Muscle of leg (tissue), 11 donors: ENCODE data around the gene AFMID. TPM values are rescaled to one million over a fixed set of nuclear protein-coding genes. Genes with fewer than 3 reads are reported as not detected.

Experiments
- DNase-seq: peaks from one replicate; pipeline ENCODE4 v3.0.0; 2013
- H3K27ac ChIP-seq: one replicate; pipeline ENCODE4 v1.5.1; 2013; ENCODE audit warnings: mild to moderate bottlenecking, low read length, control low read depth
- H3K27me3 ChIP-seq: one replicate; pipeline ENCODE4 v1.6.1; 2013; ENCODE audit warnings: low read length; ENCODE audit not compliant: control insufficient read depth, insufficient read depth
- H3K36me3 ChIP-seq: one replicate; pipeline ENCODE4 v1.6.1; 2013; ENCODE audit warnings: low read length; ENCODE audit not compliant: control insufficient read depth, insufficient read depth
- H3K4me1 ChIP-seq: one replicate; pipeline ENCODE4 v1.6.1; 2013; ENCODE audit warnings: low read length; ENCODE audit not compliant: control insufficient read depth, insufficient read depth
- H3K4me3 ChIP-seq: one replicate; pipeline ENCODE4 v1.5.1; 2013; ENCODE audit warnings: low read length, control low read depth
- H3K9me3 ChIP-seq: replicated peaks from 2 replicates; pipeline ENCODE4 v1.6.1; 2013; ENCODE audit warnings: low read depth, low read length; ENCODE audit not compliant: control insufficient read depth
- WGBS: methylation state at CpG from one replicate; pipeline ENCODE4 v1.1.5; 2013; ENCODE audit warnings: missing lambda C conversion rate; ENCODE audit not compliant: insufficient coverage; 5-methylcytosine and 5-hydroxymethylcytosine counted together
- polyA plus RNA-seq, 8 donors: library from polyadenylated mRNA; unstranded; fragments of 120-200 nt; gene quantifications; one replicate each; pipeline versions ENCODE4 v1.2.1 to v1.2.3, GENCODE V29; 2013; ENCODE audit warnings: inconsistent platforms in 1 of 8, low replicate concordance in 1 of 8; ENCODE audit not compliant: insufficient read length in 8 of 8, insufficient read depth in 1 of 8
- total RNA-seq: library from RNA; stranded (reverse); fragments of 120-200 nt; gene quantifications from one replicate; pipeline ENCODE4 v1.2.4, GENCODE V29; 2013

Gene AFMID
- total and polyA plus RNA-seq, 9 donors, result 25.8 to 43.3 (median 38.3) TPM

DNA sequence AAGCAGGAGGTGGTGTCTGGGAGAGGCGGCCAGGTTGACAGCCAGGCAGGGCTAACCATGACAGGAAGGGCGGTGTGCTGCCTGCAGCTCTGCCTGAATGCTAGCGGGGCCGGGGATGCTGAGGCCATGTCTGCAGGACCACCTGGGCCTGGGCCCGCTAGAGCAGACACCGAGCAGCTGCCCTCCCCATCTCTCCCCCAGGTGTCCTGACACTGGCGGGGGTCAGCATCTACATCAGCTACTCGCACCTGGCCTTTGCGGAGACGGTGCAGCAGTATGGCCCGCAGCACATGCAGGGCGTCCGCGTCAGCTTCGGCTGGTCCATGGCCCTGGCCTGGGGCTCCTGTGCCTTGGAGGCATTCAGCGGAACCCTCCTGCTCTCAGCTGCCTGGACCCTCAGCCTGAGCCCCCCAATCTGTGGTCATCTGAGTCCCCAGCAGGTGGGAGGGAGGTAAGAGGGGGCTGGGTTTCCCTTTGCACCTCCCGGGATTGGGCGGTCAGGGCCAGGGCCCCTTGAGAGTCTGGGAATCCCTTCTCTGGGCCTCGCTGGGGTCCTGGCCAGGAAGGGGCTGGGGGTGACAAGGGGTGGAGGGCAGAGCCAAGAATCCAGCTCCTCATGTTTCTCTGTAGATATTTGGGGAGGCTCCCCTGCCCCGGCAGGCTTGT, 51.8 kb downstream of the AFMID start:
- no peak for DNase-seq
- Histone ChIP-seq H3K27ac (no peak overlapping the region), H3K4me3 (no peak overlapping the region), H3K36me3 (no peaks in the 10 kb centered on the region), H3K9me3 (no peaks in the 10 kb centered on the region), H3K27me3 (peaks cover 3% of the 10 kb centered on the region), H3K4me1 (peaks cover 55% of the 10 kb centered on the region)
- 75% methylated on average over 20 of the region's 20 CpGs for WGBS

- WGBS, result 90% methylated on average over 7 of the region's 9 CpGs
- DNase-seq, result no peak
- peaks cover 50% of the 10 kb centered on the region for H3K4me1 ChIP-seq
- H3K27ac ChIP-seq, result no peak overlapping the region
- no peaks in the 10 kb centered on the region for H3K36me3 ChIP-seq
- H3K27me3 ChIP-seq, result no peaks in the 10 kb centered on the region
- no peak overlapping the region for H3K4me3 ChIP-seq
- no peaks in the 10 kb centered on the region for H3K9me3 ChIP-seq
These were observed 52.3 kb downstream of the AFMID start for GRCh38 chr17:78239489-78239931.

- H3K4me1 ChIP-seq, result peaks cover 43% of the 10 kb centered on the region
- H3K36me3 ChIP-seq, result no peaks in the 10 kb centered on the region
- no peak overlapping the region for H3K4me3 ChIP-seq
- H3K27me3 ChIP-seq, result no peaks in the 10 kb centered on the region
- 85% methylated on average over 8 of the region's 12 CpGs for WGBS
- no peaks in the 10 kb centered on the region for H3K9me3 ChIP-seq
- no peak for DNase-seq
- no peak overlapping the region for H3K27ac ChIP-seq
These were observed 53.0 kb downstream of the AFMID start for GRCh38 chr17:78240012-78240655.

- Histone ChIP-seq H3K4me1 (peaks cover 40% of the 10 kb centered on the region), H3K27ac (no peak overlapping the region), H3K36me3 (no peaks in the 10 kb centered on the region), H3K27me3 (no peaks in the 10 kb centered on the region), H3K9me3 (no peaks in the 10 kb centered on the region), H3K4me3 (no peak overlapping the region)
- DNase-seq, result no peak
- WGBS, result no CpG with 5 or more reads among the region's 9 CpGs
These were observed 53.7 kb downstream of the AFMID start for GRCh38 chr17:78240839-78241238.

GRCh38 chr17:78241277-78242023, 54.3 kb downstream of the AFMID start:
- no peaks in the 10 kb centered on the region for H3K36me3 ChIP-seq
- H3K27me3 ChIP-seq, result no peaks in the 10 kb centered on the region
- H3K4me3 ChIP-seq, result no peak overlapping the region
- H3K4me1 ChIP-seq, result peaks cover 34% of the 10 kb centered on the region
- DNase-seq, result peak; percentile 51
- WGBS, result 75% methylated on average over 8 of the region's 13 CpGs
- H3K9me3 ChIP-seq, result no peaks in the 10 kb centered on the region
- H3K27ac ChIP-seq, result no peak overlapping the region

GRCh38 chr17:78242024-78242742, 55.0 kb downstream of the AFMID start:
- 63% methylated on average over 18 of the region's 21 CpGs for WGBS
- Histone ChIP-seq H3K4me1 (peaks cover 26% of the 10 kb centered on the region), H3K36me3 (no peaks in the 10 kb centered on the region)

GRCh38 chr17:78247304-78247703, 60.1 kb downstream of the AFMID start:
- Histone ChIP-seq H3K4me3 (no peak overlapping the region), H3K9me3 (no peaks in the 10 kb centered on the region), H3K27ac (no peak overlapping the region), H3K36me3 (no peaks in the 10 kb centered on the region), H3K4me1 (peaks cover 12% of the 10 kb centered on the region), H3K27me3 (peaks cover 3% of the 10 kb centered on the region)
- 60% methylated on average over 6 of the region's 8 CpGs for WGBS
- DNase-seq, result no peak

More at GRCh38 chr17:78242024-78242742, 55.0 kb downstream of the AFMID start:
- no peak overlapping the region for H3K27ac ChIP-seq
- no peaks in the 10 kb centered on the region for H3K27me3 ChIP-seq
- H3K9me3 ChIP-seq, result no peaks in the 10 kb centered on the region
- H3K4me3 ChIP-seq, result no peak overlapping the region
- DNase-seq, result no peak

DNA sequence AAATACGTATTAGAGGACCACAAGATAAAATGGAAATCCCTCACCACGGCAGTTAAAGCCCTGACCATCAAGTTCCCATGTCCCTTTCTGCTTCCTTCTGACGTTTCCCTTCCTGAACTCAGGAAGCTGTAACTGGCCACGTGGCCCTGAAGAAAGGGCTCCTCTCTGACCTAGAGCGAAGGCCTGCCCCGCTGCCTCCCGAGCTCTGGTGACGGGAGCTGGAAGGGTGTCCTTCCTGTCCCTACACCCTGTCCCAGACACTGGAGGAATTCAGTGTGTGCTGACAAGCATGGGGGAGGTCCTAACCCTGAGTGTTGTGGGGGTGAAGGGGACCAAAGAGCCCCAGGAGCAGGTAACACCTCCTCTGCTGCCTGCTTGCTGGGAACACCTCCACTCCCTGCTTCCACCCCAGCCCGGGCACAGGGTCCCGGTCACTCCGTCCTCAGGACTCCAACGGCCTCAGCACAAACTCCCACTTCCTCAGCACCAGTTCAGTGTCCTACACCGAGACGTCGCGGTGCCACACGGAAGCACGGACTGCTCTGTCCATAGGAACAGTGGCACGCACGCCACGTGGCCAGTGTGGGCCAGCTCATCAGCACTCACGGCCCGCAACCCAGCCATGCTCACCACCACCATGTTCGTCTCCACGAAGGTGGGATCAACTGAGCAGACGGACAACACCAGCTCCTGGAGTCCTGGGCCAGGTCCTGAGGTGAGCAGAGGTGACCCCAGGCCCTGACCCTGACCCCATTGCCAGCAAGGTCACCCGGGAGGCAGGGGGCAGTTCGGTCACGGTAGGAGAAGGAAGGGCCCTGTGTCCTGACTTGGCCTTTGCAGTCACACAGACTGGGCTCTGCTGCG, 61.1 kb downstream of the AFMID start:
- 70% methylated on average over 26 of the region's 30 CpGs for WGBS
- Histone ChIP-seq H3K36me3 (no peaks in the 10 kb centered on the region), H3K27ac (no peak overlapping the region), H3K27me3 (peaks cover 3% of the 10 kb centered on the region), H3K9me3 (no peaks in the 10 kb centered on the region), H3K4me1 (peaks cover 12% of the 10 kb centered on the region), H3K4me3 (no peak overlapping the region)
- no peak for DNase-seq

GRCh38 chr17:78249074-78249817, 62.1 kb downstream of the AFMID start:
- H3K27me3 ChIP-seq, result peaks cover 3% of the 10 kb centered on the region
- no peaks in the 10 kb centered on the region for H3K9me3 ChIP-seq
- no peaks in the 10 kb centered on the region for H3K36me3 ChIP-seq
- H3K4me3 ChIP-seq, result no peak overlapping the region
- WGBS, result 79% methylated on average over 13 of the region's 16 CpGs
- no peak overlapping the region for H3K27ac ChIP-seq
- no peak for DNase-seq
- peaks cover 19% of the 10 kb centered on the region for H3K4me1 ChIP-seq
